ENCODE results near the gene MGST2.

The MGST2 gene

GRCh38 chr4:139676913-139677585, 11.4 kb downstream of the MGST2 start:
- ATAC-seq, result no peak

GRCh38 chr4:139682309-139682708, 16.7 kb downstream of the MGST2 start:
- no peak for TF ChIP-seq CSRNP3 (CRISPR knock-in tag; IDR thresholded peaks at IDR 0.05)
- no peak for TF ChIP-seq ARNTL (CRISPR knock-in tag; IDR thresholded peaks at IDR 0.05; ENCODE audit: borderline replicate concordance, low read depth)
- TF ChIP-seq ISL1 (CRISPR knock-in tag; IDR thresholded peaks at IDR 0.05), result no peak
- no peak for TF ChIP-seq ZNF8 (CRISPR knock-in tag; IDR thresholded peaks at IDR 0.05)
- no peak for TF ChIP-seq GLIS3 (CRISPR knock-in tag; IDR thresholded peaks at IDR 0.05)
- no peak for TF ChIP-seq RARB (CRISPR knock-in tag; IDR thresholded peaks at IDR 0.05)
- no peak for TF ChIP-seq TCF4 (CRISPR knock-in tag; IDR thresholded peaks at IDR 0.05; ENCODE audit: borderline replicate concordance)
- no peak for TF ChIP-seq CREB5 (CRISPR knock-in tag; IDR thresholded peaks at IDR 0.05; ENCODE audit: low read depth)
- no peak for TF ChIP-seq BACH2 (CRISPR knock-in tag; IDR thresholded peaks at IDR 0.05; ENCODE audit: borderline replicate concordance)
- TF ChIP-seq POU6F1 (CRISPR knock-in tag; IDR thresholded peaks at IDR 0.05; ENCODE audit: borderline replicate concordance, low read depth), result no peak
- no peak for TF ChIP-seq TSHZ2 (CRISPR knock-in tag; IDR thresholded peaks at IDR 0.05)
- no peak for TF ChIP-seq PPARA (CRISPR knock-in tag; IDR thresholded peaks at IDR 0.05; ENCODE audit: borderline replicate concordance)
- TF ChIP-seq ZFP30 (CRISPR knock-in tag; IDR thresholded peaks at IDR 0.05), result no peak
- TF ChIP-seq ZNF565 (CRISPR knock-in tag; conservative IDR thresholded peaks at IDR 0.05; ENCODE audit: low read depth), result no peak
- no peak for TF ChIP-seq ZNF70 (CRISPR knock-in tag; IDR thresholded peaks at IDR 0.05)
- no peak for TF ChIP-seq TOX (CRISPR knock-in tag; IDR thresholded peaks at IDR 0.05; ENCODE audit: borderline replicate concordance)
- TF ChIP-seq ZC3H10 (CRISPR knock-in tag; IDR thresholded peaks at IDR 0.05), result no peak
- TF ChIP-seq SNAI2 (CRISPR knock-in tag; IDR thresholded peaks at IDR 0.05), result no peak
- ATAC-seq, result no peak

More at GRCh38 chr4:139676913-139677585, 11.4 kb downstream of the MGST2 start:
- TF ChIP-seq ESRRG (CRISPR knock-in tag; IDR thresholded peaks at IDR 0.05) (no peak), ZNF8 (CRISPR knock-in tag; IDR thresholded peaks at IDR 0.05) (no peak), ZFP30 (CRISPR knock-in tag; IDR thresholded peaks at IDR 0.05) (no peak), PATZ1 (CRISPR knock-in tag; IDR thresholded peaks at IDR 0.05; ENCODE audit: borderline replicate concordance) (no peak), ZFP3 (CRISPR knock-in tag; IDR thresholded peaks at IDR 0.05) (no peak), CREB5 (CRISPR knock-in tag; IDR thresholded peaks at IDR 0.05; ENCODE audit: low read depth) (no peak), OSR1 (CRISPR knock-in tag; IDR thresholded peaks at IDR 0.05) (no peak), TCF4 (CRISPR knock-in tag; IDR thresholded peaks at IDR 0.05; ENCODE audit: borderline replicate concordance) (no peak)

All from SK-N-SH treated with all-trans-retinoic acid at 6 μM for 48 hours (cell line).